NCI-H446 (cell line): ENCODE measurements around the gene MIEF2.

Source experiments
- DNase-seq, 2 experiments: peaks; one replicate each; lab custom pipeline; 2025; lab: John Stamatoyannopoulos, UW

The MIEF2 gene

DNA sequence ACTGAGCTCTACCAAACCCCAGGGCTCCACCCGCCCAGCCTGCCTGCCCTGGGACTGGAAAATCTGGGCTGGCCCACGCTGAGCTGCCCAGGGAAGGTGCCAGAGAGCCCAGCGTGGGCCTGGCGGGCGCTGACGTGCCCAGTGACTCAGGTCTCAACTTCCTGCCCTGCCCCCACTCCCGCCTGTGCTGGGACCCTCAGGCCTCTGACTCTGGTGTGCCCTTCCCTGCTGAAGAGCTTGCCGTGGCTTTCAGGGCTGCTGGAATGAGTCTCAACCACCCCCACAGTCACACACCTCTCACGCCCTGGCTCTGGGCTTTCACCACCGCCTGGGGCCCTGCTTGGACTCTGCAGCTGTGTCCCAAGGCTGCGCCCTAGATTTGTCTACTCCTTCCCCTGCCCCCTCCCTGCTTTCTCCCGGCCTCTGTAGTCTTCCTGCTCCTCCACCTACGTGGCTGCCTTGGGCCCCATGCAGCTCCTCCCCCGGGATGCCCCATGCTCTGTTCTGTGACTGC is 24.7 kb upstream of the MIEF2 start:
- DNase-seq = no peak

DNA sequence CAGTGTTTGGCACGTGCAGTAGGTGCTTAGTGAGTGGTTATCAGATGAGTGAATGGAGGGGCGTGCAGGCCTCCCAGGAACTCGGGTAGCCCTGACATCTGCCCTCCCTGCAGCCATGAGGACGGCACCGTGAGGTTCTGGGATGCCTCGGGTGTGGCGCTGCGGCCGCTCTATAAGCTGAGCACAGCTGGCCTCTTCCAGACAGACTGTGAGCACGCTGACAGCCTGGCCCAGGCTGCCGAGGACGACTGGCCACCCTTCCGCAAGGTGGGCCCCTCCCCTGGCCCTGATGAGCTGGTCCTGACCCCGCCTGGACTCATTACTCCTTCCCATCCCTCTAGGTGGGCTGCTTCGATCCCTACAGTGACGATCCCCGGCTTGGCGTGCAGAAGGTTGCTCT is 24.0 kb upstream of the MIEF2 start:
- no peak for DNase-seq

DNA sequence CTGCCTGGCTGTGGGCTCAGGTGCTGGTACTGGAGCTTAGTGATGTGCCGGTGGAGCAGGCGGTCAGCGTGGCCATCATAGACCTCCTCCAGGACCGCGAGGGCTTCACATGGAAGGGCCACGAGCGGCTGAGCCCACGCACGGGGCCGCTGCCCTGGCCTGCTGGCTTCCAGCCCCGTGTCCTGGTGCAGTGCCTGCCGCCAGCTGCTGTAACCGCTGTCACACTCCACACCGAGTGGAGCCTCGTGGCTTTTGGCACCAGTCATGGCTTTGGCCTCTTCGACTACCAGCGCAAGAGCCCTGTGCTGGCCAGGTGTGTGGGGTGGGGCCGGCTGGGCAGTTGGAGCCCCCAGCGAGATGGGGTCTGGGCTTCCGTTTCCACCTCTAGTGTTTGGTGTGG is 23.0 kb upstream of the MIEF2 start:
- no peak for DNase-seq

DNA sequence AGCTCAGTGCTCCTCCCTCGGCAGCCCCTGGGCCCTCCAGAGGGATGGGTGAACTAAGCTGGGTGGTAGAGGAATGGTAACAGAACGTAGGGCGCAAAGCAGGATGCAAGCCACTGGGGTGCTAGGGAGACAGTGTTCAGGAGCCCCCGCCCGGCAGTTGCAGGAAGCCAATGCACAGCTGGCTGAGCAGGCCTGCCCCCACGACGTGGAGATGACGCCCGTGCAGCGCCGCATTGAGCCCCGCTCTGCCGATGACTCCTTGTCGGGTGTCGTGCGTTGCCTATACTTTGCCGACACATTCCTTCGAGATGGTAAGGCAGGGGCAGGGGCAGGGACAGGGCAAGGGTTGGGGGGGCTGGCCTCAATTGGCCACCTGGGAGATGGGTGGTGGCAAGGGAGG is 22.2 kb upstream of the MIEF2 start:
- no peak for DNase-seq

DNA sequence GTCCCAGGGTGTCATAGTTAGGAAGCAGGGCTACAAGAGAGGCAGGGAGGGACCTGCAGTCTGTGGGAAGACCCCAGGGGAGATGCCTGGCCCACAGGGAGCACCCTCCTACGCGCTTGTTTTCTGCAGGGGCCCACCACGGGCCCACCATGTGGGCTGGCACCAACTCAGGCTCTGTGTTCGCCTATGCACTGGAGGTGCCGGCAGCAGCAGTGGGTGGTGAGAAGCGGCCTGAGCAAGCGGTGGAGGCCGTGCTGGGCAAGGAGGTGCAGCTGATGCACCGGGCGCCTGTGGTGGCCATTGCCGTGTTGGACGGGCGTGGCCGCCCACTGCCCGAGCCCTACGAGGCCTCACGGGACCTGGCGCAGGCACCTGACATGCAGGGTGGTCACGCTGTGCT is 20.0 kb upstream of the MIEF2 start:
- no peak for DNase-seq

DNA sequence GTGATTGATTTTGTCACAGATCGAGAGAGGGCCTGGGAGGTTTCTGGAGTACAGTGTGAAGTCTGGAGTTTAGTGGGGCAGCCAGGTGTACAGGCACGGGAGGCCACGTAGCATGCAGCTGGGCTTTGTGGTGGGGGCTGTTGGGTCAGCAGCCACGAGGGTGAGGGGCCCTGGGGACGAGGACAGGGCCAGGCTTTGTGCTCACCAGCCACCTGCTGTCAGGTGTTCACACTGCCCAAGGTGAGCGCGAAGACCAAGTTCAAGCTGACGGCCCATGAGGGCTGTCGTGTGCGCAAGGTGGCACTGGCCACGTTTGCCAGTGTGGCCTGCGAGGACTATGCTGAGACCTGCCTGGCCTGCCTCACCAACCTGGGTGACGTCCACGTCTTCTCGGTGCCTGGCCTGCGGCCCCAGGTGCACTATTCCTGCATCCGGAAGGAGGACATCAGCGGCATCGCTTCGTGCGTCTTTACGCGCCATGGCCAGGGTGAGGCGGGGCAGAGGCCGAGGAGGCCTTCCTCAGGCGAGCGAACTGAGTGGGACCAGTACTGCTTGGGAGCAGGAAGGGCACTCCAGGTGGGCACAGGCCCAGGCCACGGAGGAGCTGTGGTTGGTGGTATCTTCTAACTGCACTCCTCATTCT is 19.1 kb upstream of the MIEF2 start:
- DNase-seq = no peak

DNA sequence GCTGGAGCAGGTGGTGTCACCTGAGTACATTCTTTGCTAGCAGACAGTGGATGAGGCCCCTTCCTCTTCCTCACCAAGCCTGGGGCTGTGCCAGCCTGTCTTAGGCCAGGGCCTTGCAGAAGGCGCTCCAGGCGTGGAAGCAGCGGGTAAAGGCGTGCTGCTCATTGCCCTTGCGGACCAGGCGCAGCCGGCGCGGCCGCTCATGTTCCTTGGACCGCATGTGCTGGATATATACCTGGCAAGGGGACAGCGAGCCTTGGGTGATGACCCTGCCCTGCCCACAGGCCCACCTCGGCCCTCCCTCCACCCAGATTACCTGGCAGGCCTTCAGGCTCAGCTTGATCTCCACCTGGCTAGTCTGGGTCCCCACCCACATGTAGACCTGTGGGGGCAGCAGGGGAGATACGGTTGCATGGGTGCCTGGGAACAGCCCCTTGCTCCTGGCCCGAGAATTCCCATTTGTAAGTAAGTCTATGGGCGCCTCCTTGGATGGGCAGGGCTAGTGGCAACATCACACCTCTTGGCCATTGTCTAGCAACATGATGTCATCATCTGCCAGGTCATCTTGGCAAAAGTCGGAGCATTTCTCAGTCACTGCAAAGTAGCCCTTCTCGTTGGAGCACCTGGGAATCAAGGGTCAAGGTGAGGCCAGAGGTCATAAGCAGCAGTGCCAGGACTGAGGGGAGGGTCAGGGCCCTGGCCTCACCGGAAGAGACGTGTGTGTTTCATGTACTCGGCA is 15.3 kb upstream of the MIEF2 start:
- no peak for DNase-seq

DNA sequence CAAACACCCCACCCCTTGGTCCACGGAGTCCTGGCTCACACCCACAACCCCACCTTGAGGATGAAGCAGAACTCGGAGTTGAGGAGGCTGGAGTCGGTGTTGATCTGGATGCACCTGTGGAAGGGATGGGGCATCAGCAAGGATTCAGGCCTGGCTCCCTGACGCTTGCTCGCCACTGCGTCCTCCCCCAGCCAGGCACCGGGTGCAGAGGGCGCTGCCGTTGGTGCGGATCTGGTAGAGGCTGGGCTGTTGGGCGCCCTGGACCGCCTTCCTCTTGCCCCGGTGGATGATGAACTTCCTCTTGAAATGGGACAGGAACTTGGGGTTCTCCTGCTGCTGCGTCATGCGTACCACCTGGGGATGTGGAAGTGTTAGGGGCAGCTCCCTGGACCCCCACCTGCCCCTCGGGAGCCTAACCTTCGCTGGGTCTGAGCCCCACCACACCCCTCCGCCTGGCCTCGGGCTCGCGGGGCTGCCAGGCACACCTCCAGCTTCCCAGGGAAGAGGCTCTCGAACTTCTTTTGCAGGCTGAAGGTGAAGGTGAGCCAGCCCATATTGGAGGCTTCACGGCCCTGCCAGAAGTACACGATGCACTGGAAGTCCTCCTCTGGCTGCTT is 14.2 kb upstream of the MIEF2 start:
- no peak for DNase-seq

DNA sequence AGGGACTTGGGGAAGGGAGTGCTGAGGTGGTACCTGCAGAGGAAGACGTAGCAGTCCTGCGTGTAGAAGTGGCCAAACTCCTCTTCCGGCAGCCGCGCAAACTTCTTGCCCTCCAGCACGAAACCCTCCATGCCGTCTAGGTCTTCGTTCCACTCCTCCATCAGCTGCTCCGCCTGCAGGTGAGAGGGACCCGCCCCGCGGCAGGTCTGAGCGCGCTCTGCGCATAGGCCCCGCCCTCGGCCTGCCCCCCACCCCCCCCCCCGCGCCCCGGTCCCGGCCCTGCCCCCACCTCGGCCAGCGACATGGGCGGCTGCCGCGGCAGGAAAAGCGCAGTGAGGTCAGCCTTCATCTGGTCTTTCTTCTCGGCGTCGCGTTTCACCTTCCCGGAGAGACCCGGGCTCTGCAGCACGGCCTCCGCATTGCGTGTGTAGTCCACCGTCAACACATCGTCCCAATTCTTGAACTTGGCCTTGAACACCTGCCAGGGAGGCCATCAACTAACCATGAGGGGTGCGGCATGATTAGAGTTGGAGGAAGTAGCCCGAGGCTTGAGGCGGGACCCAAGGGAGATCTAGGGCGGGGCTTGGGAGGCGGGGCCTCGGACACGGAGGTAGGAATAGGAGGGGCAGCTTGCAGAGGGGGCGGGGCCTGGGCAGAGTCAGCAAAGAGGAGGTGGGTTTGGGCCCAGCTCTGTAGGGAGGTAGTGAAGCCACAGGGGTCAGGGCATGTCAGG is 13.4 kb upstream of the MIEF2 start:
- no peak for DNase-seq

DNA sequence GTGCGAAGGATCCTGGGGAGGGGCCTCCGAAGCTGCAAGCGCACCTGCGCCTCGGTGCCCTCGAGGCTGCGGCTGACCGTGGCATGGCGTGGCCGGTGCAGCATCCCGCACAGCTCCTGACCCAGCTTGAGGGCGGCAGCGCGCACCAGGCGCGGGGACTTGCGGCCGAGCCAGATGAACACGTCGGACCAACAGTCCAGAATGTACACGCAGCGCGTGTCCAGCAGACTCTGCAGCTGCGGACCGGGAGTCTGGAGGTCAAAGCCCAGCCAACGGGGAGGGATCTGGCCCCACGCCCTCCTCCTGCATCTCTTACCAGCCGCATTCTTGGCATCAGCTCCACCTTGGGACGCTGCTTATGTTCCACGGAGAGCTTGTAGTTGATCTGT is 12.9 kb upstream of the MIEF2 start:
- no peak for DNase-seq

DNA sequence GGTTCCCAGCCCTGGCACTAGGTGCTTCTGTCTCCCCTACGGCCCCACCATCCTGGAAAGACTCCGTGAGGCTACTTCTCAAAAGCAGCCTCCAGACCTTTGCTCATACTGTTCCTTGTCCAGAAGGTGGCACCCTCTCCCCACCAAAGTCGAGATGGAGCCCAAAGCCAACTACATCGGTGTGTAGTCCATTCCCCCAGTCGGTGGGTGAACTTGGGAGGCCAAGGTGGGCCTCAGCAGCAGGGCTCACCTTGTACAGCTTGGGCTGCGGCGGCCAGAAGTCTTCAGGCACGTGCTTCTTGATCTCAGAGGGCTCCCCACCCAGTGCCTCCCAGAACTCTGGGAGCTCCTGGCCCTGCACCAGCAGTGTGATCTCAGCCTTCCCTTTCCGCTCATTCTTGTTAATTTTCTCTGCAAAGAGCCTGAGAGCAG is 12.1 kb upstream of the MIEF2 start:
- DNase-seq = peak; percentile 56 to 63

DNA sequence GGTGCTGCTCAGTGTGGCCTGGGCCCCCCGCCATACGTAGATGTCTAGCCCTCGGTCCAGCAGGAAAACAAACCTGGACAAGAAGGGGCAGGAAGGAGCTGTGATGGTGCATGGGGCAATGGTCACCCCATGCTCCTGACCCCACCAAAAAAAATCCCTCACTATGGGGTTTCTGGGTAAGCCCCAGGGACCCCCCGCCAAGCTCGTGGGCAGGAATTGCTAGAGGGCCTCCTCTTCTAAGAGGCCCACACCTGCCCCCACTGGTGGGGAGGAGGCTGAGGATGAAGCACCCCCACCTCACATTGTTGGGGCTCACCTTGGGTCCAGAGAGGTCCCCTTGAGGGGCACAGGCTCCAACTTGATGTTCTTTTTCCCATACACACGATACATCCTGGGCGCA is 11.7 kb upstream of the MIEF2 start:
- no peak for DNase-seq

DNA sequence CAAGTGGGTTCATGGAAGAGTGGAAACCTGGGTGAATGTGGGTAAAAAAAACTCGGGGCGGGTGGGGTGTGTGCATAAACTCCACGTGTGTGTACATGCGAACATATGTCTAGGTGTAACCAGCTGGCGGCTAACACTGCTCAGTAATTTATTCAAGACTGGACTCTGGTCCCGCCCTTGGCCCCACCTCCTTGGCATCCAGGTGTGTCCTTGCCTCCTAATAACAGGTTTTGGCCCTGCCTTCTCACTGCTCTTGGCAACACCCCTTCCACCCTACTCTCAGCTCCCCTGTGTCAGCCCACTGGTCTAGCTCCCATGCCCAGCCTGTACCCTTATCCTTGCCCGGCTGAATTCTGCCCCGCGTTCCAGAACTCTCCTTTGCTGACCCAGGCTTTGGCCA is 10.2 kb upstream of the MIEF2 start:
- DNase-seq = no peak

DNA sequence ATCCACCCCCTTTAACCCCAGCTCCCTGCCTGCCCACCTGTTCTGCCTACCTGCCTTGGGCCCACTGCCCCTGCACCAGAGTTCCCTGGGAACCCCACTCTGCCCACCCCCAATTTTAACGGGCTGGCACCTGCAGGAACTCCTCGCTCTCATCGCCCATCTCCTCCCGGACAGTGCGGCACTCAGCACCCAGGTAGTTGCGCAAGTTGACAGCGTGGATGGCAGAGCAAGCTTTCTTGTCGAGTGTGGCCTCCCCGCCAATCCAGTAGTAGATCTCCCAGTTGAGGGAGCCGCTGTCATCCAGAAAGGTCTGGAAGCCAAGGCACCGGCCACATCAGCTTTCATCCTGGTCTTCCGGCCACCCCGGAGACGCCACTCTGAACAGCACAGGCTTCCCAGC is 9.8 kb upstream of the MIEF2 start:
- DNase-seq = no peak

DNA sequence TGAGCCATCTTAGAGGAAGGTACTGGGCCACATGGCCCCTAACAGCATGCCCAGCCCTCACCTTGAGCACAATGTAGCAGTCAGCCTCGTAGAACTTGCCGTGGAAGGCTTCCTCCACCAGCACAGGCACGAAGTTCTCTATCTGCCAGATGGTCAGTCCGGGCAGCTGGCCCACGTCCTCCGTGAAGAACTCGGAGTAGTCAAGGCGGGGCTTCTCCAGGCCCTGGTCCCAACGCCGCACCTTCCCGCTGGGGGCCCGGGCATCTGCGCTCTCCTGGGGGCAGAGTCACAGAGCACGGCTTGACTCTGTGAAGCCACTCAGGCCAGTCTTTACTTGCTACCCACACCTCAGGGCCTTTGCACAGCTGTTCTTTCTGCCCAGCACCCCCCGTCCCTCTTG is 9.3 kb upstream of the MIEF2 start:
- DNase-seq = no peak

DNA sequence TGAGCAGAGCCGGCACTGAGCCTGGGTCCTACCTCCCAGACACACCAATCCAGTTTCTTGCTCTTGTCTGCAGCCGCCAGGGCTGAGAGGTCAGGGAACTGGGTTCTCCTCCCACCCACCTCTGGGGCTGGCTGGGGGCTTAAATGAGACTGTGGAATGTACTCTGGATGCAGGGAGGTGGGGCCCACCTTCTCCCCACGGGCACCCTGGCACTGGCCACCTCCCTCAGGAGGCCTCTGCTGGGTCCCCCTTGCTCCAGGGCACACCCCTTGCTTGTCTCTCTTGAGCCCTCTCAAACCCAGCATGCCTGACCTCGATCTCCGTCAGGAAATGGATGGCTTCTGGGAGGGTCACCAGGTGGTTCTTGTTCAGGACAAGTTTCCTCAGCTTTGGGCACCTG is 8.3 kb upstream of the MIEF2 start:
- DNase-seq = no peak

DNA sequence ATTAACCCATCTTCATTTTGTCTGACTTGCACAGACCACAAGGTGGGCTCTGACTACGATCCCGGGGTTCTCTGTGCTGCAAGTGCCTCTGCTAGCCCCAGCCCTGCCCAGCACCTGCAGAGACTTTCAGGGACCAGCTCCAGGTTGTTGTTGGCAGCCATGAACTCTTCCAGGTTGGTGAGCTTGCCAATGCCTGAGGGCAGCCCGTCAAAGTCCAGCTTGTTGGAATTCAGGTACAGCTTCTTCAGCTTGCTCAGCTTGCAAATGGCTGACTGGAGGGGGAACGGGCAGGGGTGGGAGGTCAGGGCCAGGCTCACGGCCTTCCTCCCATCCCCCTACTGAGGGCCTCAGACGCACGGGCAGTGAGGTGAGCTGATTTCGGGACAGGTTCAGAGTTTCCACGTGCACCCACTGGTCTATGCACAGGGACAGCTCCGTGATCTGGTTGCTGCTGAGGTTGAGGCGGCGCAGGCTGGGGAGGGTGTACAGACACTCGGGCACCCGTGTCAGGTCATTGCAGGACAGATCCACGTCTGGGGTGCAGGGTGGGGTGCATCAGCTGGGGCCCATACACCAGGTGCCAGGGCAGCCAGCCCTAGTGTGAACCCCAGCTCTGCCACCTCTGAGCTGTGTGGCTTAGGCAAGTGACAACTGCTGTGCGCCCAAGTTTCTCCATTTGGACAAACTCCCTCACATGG is 7.1 kb upstream of the MIEF2 start:
- no peak for DNase-seq

DNA sequence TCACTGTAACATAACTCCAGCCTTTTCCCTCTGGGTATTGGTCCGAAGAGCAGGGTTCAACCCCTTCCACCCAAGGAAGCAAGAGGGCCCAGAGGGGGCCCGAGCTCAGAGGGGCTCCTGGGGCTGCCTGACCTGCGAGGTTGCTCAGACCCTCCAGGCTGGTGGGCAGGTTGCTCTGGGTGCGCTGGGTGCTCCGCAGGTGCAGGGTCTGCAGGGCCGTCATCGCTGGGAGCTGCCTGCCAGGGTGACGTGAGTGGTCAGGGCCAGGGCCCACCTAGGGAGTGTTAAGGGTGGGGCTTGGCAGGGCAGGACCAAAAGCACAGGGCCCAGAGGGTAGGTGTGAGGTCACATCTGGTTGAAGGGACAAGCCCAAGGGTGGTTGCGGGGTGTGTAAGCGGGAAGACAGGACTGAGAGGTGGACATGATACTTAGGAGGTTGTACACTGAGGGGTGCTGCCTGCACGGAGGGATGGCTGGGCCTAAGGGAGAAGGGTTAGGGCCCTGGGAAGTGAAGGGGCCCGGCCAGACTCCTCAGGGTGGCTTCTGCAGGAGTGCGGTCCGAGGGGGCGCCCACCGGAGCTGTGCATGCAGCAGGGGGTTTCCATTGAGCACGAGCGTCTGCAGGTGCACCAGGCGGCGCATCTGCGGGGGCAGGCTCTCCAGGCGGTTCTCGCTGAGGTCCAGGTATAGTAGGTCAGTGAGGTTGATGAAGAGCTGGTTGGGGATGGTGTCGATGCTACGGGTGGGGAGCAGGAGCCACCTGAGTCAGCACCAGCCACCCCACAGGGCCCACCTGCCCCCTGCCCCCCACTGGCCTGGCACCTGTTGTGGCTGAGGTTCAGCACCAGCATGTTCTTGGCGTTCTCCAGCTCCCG is 6.3 kb upstream of the MIEF2 start:
- no peak for DNase-seq

DNA sequence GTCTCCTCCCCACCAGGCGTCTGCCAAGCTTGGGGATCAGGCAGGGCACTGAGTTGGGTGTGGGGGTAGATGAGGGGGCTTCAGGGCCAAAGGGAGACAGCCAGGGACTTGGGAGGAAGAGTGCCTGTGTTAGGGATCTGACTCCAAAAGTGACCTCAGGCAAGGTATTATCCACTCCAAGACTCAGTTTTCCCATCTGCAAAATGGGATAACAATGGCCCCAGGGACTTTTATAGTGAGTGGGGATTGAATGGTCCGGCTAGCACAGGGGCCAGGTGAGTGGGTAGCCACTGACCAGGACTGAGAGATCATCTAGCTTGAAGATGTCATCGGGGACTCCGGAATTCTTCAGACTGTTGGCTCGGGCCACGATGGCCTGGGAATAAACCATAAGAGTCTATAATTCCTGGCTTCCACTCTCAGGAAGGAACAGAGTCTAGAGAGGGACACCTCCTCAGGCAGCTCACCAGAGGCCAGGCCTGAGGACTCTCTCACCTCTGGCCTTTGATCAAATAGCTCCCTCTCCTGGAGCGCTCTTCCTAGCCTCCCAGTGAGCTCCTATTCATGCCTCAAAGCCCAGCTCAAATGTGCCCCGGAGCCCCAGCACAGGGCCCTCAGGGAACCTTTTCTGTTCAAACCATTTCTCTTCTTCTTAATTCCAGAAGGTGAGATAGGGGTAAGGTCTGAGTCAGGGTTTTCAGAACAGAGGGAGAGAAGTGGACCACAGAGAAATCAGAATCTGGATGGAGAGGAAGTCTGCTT is 5.4 kb upstream of the MIEF2 start:
- DNase-seq = no peak

DNA sequence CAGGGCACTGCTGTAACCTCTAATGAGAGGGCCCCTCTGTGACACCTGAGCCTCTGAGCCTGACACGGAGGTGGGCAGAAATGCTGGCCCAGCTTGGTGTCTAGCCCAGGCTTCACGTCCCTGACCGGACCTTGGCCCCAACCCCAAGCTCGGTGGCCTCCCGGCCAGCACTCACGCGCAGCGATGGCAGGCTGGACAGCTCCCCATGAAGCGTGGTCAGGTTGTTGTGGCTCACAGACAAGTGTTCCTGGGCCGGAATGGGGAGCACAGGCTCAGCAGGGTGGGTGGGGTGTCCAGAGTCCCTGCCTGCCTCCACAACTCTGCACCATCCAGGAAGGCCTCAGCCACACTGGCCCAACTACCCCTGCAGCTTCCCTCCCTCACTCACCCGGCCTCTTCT is 4.1 kb upstream of the MIEF2 start:
- DNase-seq = no peak
